ENCODE results near the gene GPANK1. TPM values are rescaled to one million over a fixed set of nuclear protein-coding genes. Genes with fewer than 3 reads are reported as not detected.
A peak's percentile ranks its signal among the peaks of the same experiment; 100 is the strongest.
"Not testable (repeated sequence)": the region's sequence is repeated elsewhere in the genome, so short reads cannot be mapped to it uniquely, and the experiment has no call there.

GPANK1 gene
- total RNA-seq: 10 to 100 TPM; 35.2 to 42.8 TPM

- peaks cover 77% of the 10 kb centered on the region for H3K36me3 Mint-ChIP-seq (ENCODE audit: low read depth)
- intact Hi-C loops (cut with DNase I, micrococcal nuclease): loop anchor here (1.0 to 10.0 kb wide), 23 partner anchors 13 to 1540 kb away; partner anchors contain the start of genes ABHD16A (in 2 of the 2), BAG6 (in 2 of the 2), PRRC2A (in 2 of the 2) and DDX39B (in 1 of the 2)
- H3K27me3 Mint-ChIP-seq: no peaks in the 10 kb centered on the region
- POLR2A ChIA-PET: interaction anchor here (0.5 to 3.5 kb wide), 23 partner anchors 12 to 1307 kb away, joined by 3 to 72 read pairs (median 4); partner anchors contain the start of genes ABHD16A, APOM, ATP6V1G2 and BAG6
- CTCF ChIA-PET: interaction anchor here (0.7 to 2.6 kb wide), 4 partner anchors 11 to 198 kb away, joined by 3 to 39 read pairs (median 5); partner anchors contain the start of genes APOM, BAG6, HSPA1B and NEU1
- peak within 1 kb of the TSS; percentile 99 for H3K27ac Mint-ChIP-seq
- H3K4me1 Mint-ChIP-seq: peaks cover 68% of the 10 kb centered on the region
- ATAC-seq (peak; percentile 32), DNase-seq (peak; percentile 94)
- H3K4me3 Mint-ChIP-seq: peak within 1 kb of the TSS; percentile 99
- H3K9me3 Mint-ChIP-seq (ENCODE audit: low read depth): no peaks in the 10 kb centered on the region
Observed at GRCh38 chr6:31664790-31665500, at the start of gene GPANK1. TSS of gene GPANK1 (minus strand) at chr6:31664997. CDS start at chr6:31664478, 519 bp downstream.

GRCh38 chr6:31713991-31714684 lies 49.3 kb upstream of the GPANK1 start:
- H3K9me3 Mint-ChIP-seq (ENCODE audit: low read depth): no peaks in the 10 kb centered on the region
- no peak overlapping the region for H3K27ac Mint-ChIP-seq
- CTCF ChIA-PET: interaction anchor here (0.6 to 1.3 kb wide), 5 partner anchors 8 to 238 kb away, joined by 3 to 4 read pairs (median 3); partner anchors contain the start of genes LY6G5C and LY6G6F
- no peak for DNase-seq
- no peak for ATAC-seq
- H3K4me1 Mint-ChIP-seq: peaks cover 8% of the 10 kb centered on the region
- intact Hi-C loops (cut with DNase I, micrococcal nuclease): no loop called here
- POLR2A ChIA-PET: interaction anchor here (0.6 kb wide), 1 partner anchor 809 kb away, joined by 3 read pairs; no protein-coding TSS in a partner anchor
- H3K4me3 Mint-ChIP-seq: no peak overlapping the region
- H3K27me3 Mint-ChIP-seq: no peaks in the 10 kb centered on the region
- H3K36me3 Mint-ChIP-seq (ENCODE audit: low read depth): no peaks in the 10 kb centered on the region

- Mint-ChIP-seq H3K27ac (no peak overlapping the region), H3K4me1 (peaks cover 8% of the 10 kb centered on the region), H3K36me3 (ENCODE audit: low read depth) (no peaks in the 10 kb centered on the region), H3K9me3 (ENCODE audit: low read depth) (no peaks in the 10 kb centered on the region), H3K27me3 (no peaks in the 10 kb centered on the region), H3K4me3 (no peak overlapping the region)
- ChIA-PET CTCF (no interaction called here), POLR2A (no interaction called here)
- intact Hi-C loops (cut with DNase I, micrococcal nuclease): no loop called here
- ATAC-seq: no peak
- no peak for DNase-seq
Observed at GRCh38 chr6:31713465-31713864, 48.7 kb upstream of the GPANK1 start.

GRCh38 chr6:31712296-31712695 lies 47.5 kb upstream of the GPANK1 start:
- Mint-ChIP-seq H3K4me3 (no peak overlapping the region), H3K4me1 (peaks cover 8% of the 10 kb centered on the region), H3K27me3 (no peaks in the 10 kb centered on the region), H3K27ac (no peak overlapping the region), H3K9me3 (ENCODE audit: low read depth) (no peaks in the 10 kb centered on the region), H3K36me3 (ENCODE audit: low read depth) (no peaks in the 10 kb centered on the region)
- DNase-seq (peak; percentile 36), ATAC-seq (peak; percentile 53)
- POLR2A ChIA-PET: no interaction called here
- CTCF ChIA-PET: interaction anchor here (0.6 kb wide), 2 partner anchors 162 to 220 kb away, joined by 3 read pairs; no protein-coding TSS in a partner anchor
- intact Hi-C loops (cut with DNase I, micrococcal nuclease): no loop called here

GRCh38 chr6:31711233-31711632 lies 46.4 kb upstream of the GPANK1 start:
- ATAC-seq (no peak), DNase-seq (no peak)
- Mint-ChIP-seq H3K27me3 (no peaks in the 10 kb centered on the region), H3K27ac (no peak overlapping the region), H3K4me1 (peaks cover 8% of the 10 kb centered on the region), H3K4me3 (no peak overlapping the region), H3K36me3 (ENCODE audit: low read depth) (no peaks in the 10 kb centered on the region), H3K9me3 (ENCODE audit: low read depth) (no peaks in the 10 kb centered on the region)
- intact Hi-C loops (cut with DNase I, micrococcal nuclease): no loop called here
- ChIA-PET CTCF (interaction anchor here (0.6 to 1.3 kb wide), 6 partner anchors 8 to 141 kb away, joined by 3 to 4 read pairs (median 3); partner anchors contain the start of genes ABHD16A and LY6G6C), POLR2A (interaction anchor here (0.6 kb wide), 2 partner anchors 27 to 446 kb away, joined by 3 read pairs; no protein-coding TSS in a partner anchor)

GRCh38 chr6:31710523-31711219 lies 45.9 kb upstream of the GPANK1 start:
- peaks cover 8% of the 10 kb centered on the region for H3K4me1 Mint-ChIP-seq
- H3K27ac Mint-ChIP-seq: no peak overlapping the region
- no peaks in the 10 kb centered on the region for H3K9me3 Mint-ChIP-seq (ENCODE audit: low read depth)
- DNase-seq (no peak), ATAC-seq (no peak)
- intact Hi-C loops (cut with DNase I, micrococcal nuclease): no loop called here
- POLR2A ChIA-PET: interaction anchor here (0.6 kb wide), 2 partner anchors 28 to 446 kb away, joined by 3 read pairs; no protein-coding TSS in a partner anchor
- no peaks in the 10 kb centered on the region for H3K27me3 Mint-ChIP-seq
- H3K36me3 Mint-ChIP-seq (ENCODE audit: low read depth): no peaks in the 10 kb centered on the region
- no peak overlapping the region for H3K4me3 Mint-ChIP-seq
- CTCF ChIA-PET: interaction anchor here (0.6 to 1.3 kb wide), 5 partner anchors 11 to 140 kb away, joined by 3 to 4 read pairs (median 3); partner anchors contain the start of gene LY6G6C

- H3K36me3 Mint-ChIP-seq (ENCODE audit: low read depth); H3K9me3 Mint-ChIP-seq (ENCODE audit: low read depth); ATAC-seq; CTCF ChIA-PET; H3K27me3 Mint-ChIP-seq; H3K4me3 Mint-ChIP-seq; intact Hi-C loops (cut with DNase I, micrococcal nuclease); H3K4me1 Mint-ChIP-seq; DNase-seq; POLR2A ChIA-PET; H3K27ac Mint-ChIP-seq: not testable (repeated sequence)
Observed at GRCh38 chr6:31709157-31709556, 44.4 kb upstream of the GPANK1 start.

GRCh38 chr6:31708224-31708623 lies 43.4 kb upstream of the GPANK1 start:
- POLR2A ChIA-PET: no interaction called here
- intact Hi-C loops (cut with DNase I, micrococcal nuclease): no loop called here
- no peak overlapping the region for H3K4me3 Mint-ChIP-seq
- H3K36me3 Mint-ChIP-seq (ENCODE audit: low read depth): no peaks in the 10 kb centered on the region
- CTCF ChIA-PET: no interaction called here
- ATAC-seq: no peak
- DNase-seq: no peak
- H3K27ac Mint-ChIP-seq: no peak overlapping the region
- no peaks in the 10 kb centered on the region for H3K27me3 Mint-ChIP-seq
- H3K9me3 Mint-ChIP-seq (ENCODE audit: low read depth): no peaks in the 10 kb centered on the region
- peaks cover 11% of the 10 kb centered on the region for H3K4me1 Mint-ChIP-seq

- no peak for DNase-seq
- Mint-ChIP-seq H3K4me3 (no peak overlapping the region), H3K4me1 (peaks cover 11% of the 10 kb centered on the region), H3K27ac (no peak overlapping the region), H3K27me3 (no peaks in the 10 kb centered on the region), H3K9me3 (ENCODE audit: low read depth) (no peaks in the 10 kb centered on the region), H3K36me3 (ENCODE audit: low read depth) (peaks cover 1% of the 10 kb centered on the region)
- intact Hi-C loops (cut with DNase I, micrococcal nuclease): no loop called here
- POLR2A ChIA-PET: no interaction called here
- no peak for ATAC-seq
- CTCF ChIA-PET: interaction anchor here (0.7 kb wide), 1 partner anchor 114 kb away, joined by 5 read pairs; no protein-coding TSS in a partner anchor
Observed at GRCh38 chr6:31707701-31708100, 42.9 kb upstream of the GPANK1 start.

- POLR2A ChIA-PET: no interaction called here
- Mint-ChIP-seq H3K27ac (no peak within 1 kb of the TSS), H3K4me3 (no peak within 1 kb of the TSS), H3K27me3 (no peaks in the 10 kb centered on the region), H3K4me1 (peaks cover 16% of the 10 kb centered on the region), H3K9me3 (ENCODE audit: low read depth) (no peaks in the 10 kb centered on the region), H3K36me3 (ENCODE audit: low read depth) (peaks cover 4% of the 10 kb centered on the region)
- intact Hi-C loops (cut with DNase I, micrococcal nuclease): no loop called here
- DNase-seq: no peak
- ATAC-seq: no peak
- CTCF ChIA-PET: interaction anchor here (0.7 to 1.1 kb wide), 3 partner anchors 8 to 123 kb away, joined by 3 to 4 read pairs (median 4); no protein-coding TSS in a partner anchor
Observed at GRCh38 chr6:31706599-31706998, 41.8 kb upstream of the GPANK1 start, which contains the start of gene LY6G6F. TSS of gene LY6G6F (plus strand) at chr6:31706866. CDS start at chr6:31706907, 41 bp downstream.

- Mint-ChIP-seq H3K4me1 (peaks cover 21% of the 10 kb centered on the region), H3K27ac (no peak overlapping the region), H3K9me3 (ENCODE audit: low read depth) (no peaks in the 10 kb centered on the region), H3K4me3 (no peak overlapping the region), H3K36me3 (ENCODE audit: low read depth) (peaks cover 4% of the 10 kb centered on the region), H3K27me3 (no peaks in the 10 kb centered on the region)
- intact Hi-C loops (cut with DNase I, micrococcal nuclease): no loop called here
- CTCF ChIA-PET: interaction anchor here (0.9 to 1.1 kb wide), 2 partner anchors 9 to 64 kb away, joined by 3 to 4 read pairs; no protein-coding TSS in a partner anchor
- POLR2A ChIA-PET: no interaction called here
- no peak for DNase-seq
- no peak for ATAC-seq
Observed at GRCh38 chr6:31705931-31706330, 41.1 kb upstream of the GPANK1 start.

All from activated CD4-positive, alpha-beta T cell treated with anti-CD3 and anti-CD28 coated beads for 36 hours (primary cell).